AG04449 (cell line): Measurements from ENCODE around the gene WDR72.

Experiments used
- CTCF ChIA-PET: fragments of 350-600 bp; formaldehyde crosslinking; extraction: SDS; loops from one replicate; lab custom pipeline; 2021; ENCODE audit warnings: antibody characterized with exemption; lab: Yijun Ruan, JAX
- POLR2A ChIA-PET: fragments of 400-600, 350-600 bp; formaldehyde crosslinking; extraction: SDS; loops from one replicate; lab custom pipeline; 2020; ENCODE audit warnings: antibody characterized with exemption, inconsistent platforms; lab: Yijun Ruan, JAX
- DNase-seq: peaks from one replicate; pipeline ENCODE4 v3.0.0-alpha.2; 2010; ENCODE audit warnings: low read depth, low spot score
- H3K4me3 ChIP-seq: 2 replicates; pipeline ENCODE4 v1.5.1; 2011; ENCODE audit warnings: low read depth, mild to moderate bottlenecking, control low read depth, low read length
- CTCF ChIP-seq: IDR thresholded peaks from one replicate; pipeline ENCODE4 v1.5.1; 2011; ENCODE audit warnings: mild to moderate bottlenecking, moderate library complexity, low read length, control low read depth, inconsistent platforms; ENCODE audit not compliant: insufficient read depth; ENCODE audit errors: missing control alignments

Gene WDR72

GRCh38 chr15:53536479-53537120, 222.9 kb downstream of the WDR72 start:
- POLR2A ChIA-PET, result no interaction called here
- no peak overlapping the region for H3K4me3 ChIP-seq
- CTCF ChIA-PET, result no interaction called here
- DNase-seq, result no peak
- no peak for TF ChIP-seq CTCF

- DNase-seq, result no peak
- no peak overlapping the region for H3K4me3 ChIP-seq
- ChIA-PET POLR2A (no interaction called here), CTCF (no interaction called here)
- TF ChIP-seq CTCF, result no peak
Observed at GRCh38 chr15:53535886-53536285, 223.6 kb downstream of the WDR72 start.

GRCh38 chr15:53534105-53534839, 225.2 kb downstream of the WDR72 start:
- ChIA-PET POLR2A (no interaction called here), CTCF (no interaction called here)
- no peak overlapping the region for H3K4me3 ChIP-seq
- no peak for DNase-seq
- no peak for TF ChIP-seq CTCF

GRCh38 chr15:53530761-53531160, 228.7 kb downstream of the WDR72 start:
- no peak overlapping the region for H3K4me3 ChIP-seq
- CTCF ChIA-PET, result no interaction called here
- no peak for TF ChIP-seq CTCF
- POLR2A ChIA-PET, result no interaction called here
- DNase-seq, result no peak

GRCh38 chr15:53527996-53528395, 231.5 kb downstream of the WDR72 start:
- CTCF ChIA-PET, result no interaction called here
- DNase-seq, result no peak
- H3K4me3 ChIP-seq, result no peak overlapping the region
- POLR2A ChIA-PET, result no interaction called here
- TF ChIP-seq CTCF, result no peak

- POLR2A ChIA-PET, result no interaction called here
- no peak overlapping the region for H3K4me3 ChIP-seq
- no peak for DNase-seq
- TF ChIP-seq CTCF, result no peak
- CTCF ChIA-PET, result no interaction called here
Observed at GRCh38 chr15:53525894-53526293, 233.6 kb downstream of the WDR72 start.
